CD4-positive, alpha-beta T cell treated with Interleukin-4 for 1 hour (primary cell): Measurements from ENCODE around the gene FRG1.
"Not testable (repeated sequence)": the region's sequence is repeated elsewhere in the genome, so short reads cannot be mapped to it uniquely, and the experiment has no call there.

Experiments used
- DNase-seq, 2 donors: peaks; one replicate each; pipeline ENCODE4 v3.0.0-alpha.2; 2020 to 2022

Gene FRG1

GRCh38 chr4:189988877-189989431 is 48.3 kb downstream of the FRG1 start:
- no peak for DNase-seq

GRCh38 chr4:189989941-189990340 is 49.3 kb downstream of the FRG1 start:
- not testable (repeated sequence) for DNase-seq
